Activated CD4-positive, alpha-beta memory T cell treated with anti-CD3 and anti-CD28 coated beads for 36 hours (primary cell): ENCODE results near the gene SLK. TPM values are rescaled to one million over a fixed set of nuclear protein-coding genes. Genes with fewer than 3 reads are reported as not detected.

Source experiments
- CTCF ChIA-PET: fragments of 350-600 bp; sonication (Branson Sonifier 250); formaldehyde crosslinking; loops from one replicate; lab custom pipeline; 2021; ENCODE audit warnings: antibody characterized with exemption, inconsistent platforms; lab: Charles Lee
- POLR2A ChIA-PET: fragments of 350-600 bp; sonication (Branson Sonifier 250); formaldehyde crosslinking; loops from one replicate; lab custom pipeline; 2021; ENCODE audit warnings: antibody characterized with exemption; lab: Charles Lee
- DNase-seq: peaks from one replicate; pipeline ENCODE4 v3.0.0-alpha.2; 2020
- H3K27ac Mint-ChIP-seq: one replicate; pipeline ENCODE4 v1.8.0; 2021; ENCODE audit warnings: mixed read lengths
- H3K27me3 Mint-ChIP-seq: one replicate; pipeline ENCODE4 v1.8.0; 2021; ENCODE audit warnings: mixed read lengths
- H3K36me3 Mint-ChIP-seq: one replicate; pipeline ENCODE4 v1.8.0; 2021; ENCODE audit warnings: mixed read lengths
- H3K4me1 Mint-ChIP-seq: one replicate; pipeline ENCODE4 v1.8.0; 2021; ENCODE audit warnings: low read depth, mixed read lengths
- H3K4me3 Mint-ChIP-seq: one replicate; pipeline ENCODE4 v1.8.0; 2021; ENCODE audit warnings: mild to moderate bottlenecking, mixed read lengths
- H3K9me3 Mint-ChIP-seq: one replicate; pipeline ENCODE4 v1.8.0; 2021; ENCODE audit warnings: mixed read lengths
- intact Hi-C: fragments of 100-400 bp; cut with micrococcal nuclease; formaldehyde crosslinking; loops from one replicate; pipeline ENCODE4 v1.15.1; 2023
- total RNA-seq, 2 experiments: library from RNA; stranded (reverse); gene quantifications; one replicate each; pipeline ENCODE4 v1.2.3, GENCODE V29; 2021

The SLK gene
- total RNA-seq, 2 experiments from 2014 or later = 26.1 to 27.7 TPM

- peaks cover 10% of the 10 kb centered on the region for H3K36me3 Mint-ChIP-seq
- no peak overlapping the region for H3K27ac Mint-ChIP-seq
- H3K4me3 Mint-ChIP-seq = peak overlapping the region; percentile 94
- peaks cover 3% of the 10 kb centered on the region for H3K9me3 Mint-ChIP-seq
- no peaks in the 10 kb centered on the region for H3K27me3 Mint-ChIP-seq
- no peak for DNase-seq
- H3K4me1 Mint-ChIP-seq = peaks cover 55% of the 10 kb centered on the region
- ChIA-PET CTCF (interaction anchor here (0.8 to 1.6 kb wide), 6 partner anchors 24 to 111 kb away, joined by 3 to 6 read pairs (median 4); no protein-coding TSS in a partner anchor), POLR2A (interaction anchor here (1.2 kb wide), 2 partner anchors 14 to 153 kb away, joined by 3 to 5 read pairs; no protein-coding TSS in a partner anchor)
- intact Hi-C loops = loop anchor here (1.0 kb wide), 1 partner anchor 9 kb away; no protein-coding TSS in a partner anchor
These were observed 3.1 kb downstream of the SLK start for GRCh38 chr10:103969857-103970627.

- POLR2A ChIA-PET = no interaction called here
- H3K9me3 Mint-ChIP-seq = peaks cover 3% of the 10 kb centered on the region
- intact Hi-C loops = no loop called here
- H3K36me3 Mint-ChIP-seq = peaks cover 7% of the 10 kb centered on the region
- no peak overlapping the region for H3K4me3 Mint-ChIP-seq
- H3K27me3 Mint-ChIP-seq = no peaks in the 10 kb centered on the region
- CTCF ChIA-PET = no interaction called here
- H3K27ac Mint-ChIP-seq = no peak overlapping the region
- H3K4me1 Mint-ChIP-seq = peaks cover 48% of the 10 kb centered on the region
- no peak for DNase-seq
These were observed 8.2 kb downstream of the SLK start for GRCh38 chr10:103975169-103975568.

- H3K4me3 Mint-ChIP-seq = no peak overlapping the region
- peaks cover 51% of the 10 kb centered on the region for H3K4me1 Mint-ChIP-seq
- ChIA-PET CTCF (interaction anchor here (0.9 kb wide), 1 partner anchor 17 kb away, joined by 3 read pairs; no protein-coding TSS in a partner anchor), POLR2A (no interaction called here)
- DNase-seq = no peak
- H3K27ac Mint-ChIP-seq = no peak overlapping the region
- intact Hi-C loops = no loop called here
- peaks cover 3% of the 10 kb centered on the region for H3K9me3 Mint-ChIP-seq
- H3K36me3 Mint-ChIP-seq = peaks cover 10% of the 10 kb centered on the region
- no peaks in the 10 kb centered on the region for H3K27me3 Mint-ChIP-seq
These were observed 10.3 kb downstream of the SLK start for GRCh38 chr10:103977204-103977603.

- Mint-ChIP-seq H3K4me1 (peaks cover 58% of the 10 kb centered on the region), H3K27me3 (no peaks in the 10 kb centered on the region), H3K4me3 (no peak overlapping the region), H3K27ac (no peak overlapping the region), H3K36me3 (peaks cover 9% of the 10 kb centered on the region), H3K9me3 (peaks cover 3% of the 10 kb centered on the region)
- no peak for DNase-seq
- intact Hi-C loops = loop anchor here (1.0 kb wide), 1 partner anchor 9 kb away; no protein-coding TSS in a partner anchor
- ChIA-PET CTCF (interaction anchor here (0.7 kb wide), 1 partner anchor 27 kb away, joined by 3 read pairs; no protein-coding TSS in a partner anchor), POLR2A (no interaction called here)
These were observed 12.6 kb downstream of the SLK start for GRCh38 chr10:103979530-103979929.

GRCh38 chr10:103980288-103980906, 13.5 kb downstream of the SLK start:
- ChIA-PET CTCF (no interaction called here), POLR2A (interaction anchor here (1.2 kb wide), 1 partner anchor 12 kb away, joined by 3 read pairs; no protein-coding TSS in a partner anchor)
- intact Hi-C loops = loop anchor here (5.0 kb wide), 3 partner anchors 87 to 142 kb away; partner anchors contain the start of gene SFR1
- Mint-ChIP-seq H3K4me1 (peaks cover 59% of the 10 kb centered on the region), H3K27ac (no peak overlapping the region), H3K36me3 (peaks cover 3% of the 10 kb centered on the region), H3K4me3 (no peak overlapping the region), H3K9me3 (no peaks in the 10 kb centered on the region), H3K27me3 (no peaks in the 10 kb centered on the region)
- no peak for DNase-seq

- no peak for DNase-seq
- intact Hi-C loops = loop anchor here (1.0 to 5.0 kb wide), 4 partner anchors 15 to 140 kb away; partner anchors contain the start of genes SFR1 and SLK
- H3K36me3 Mint-ChIP-seq = peaks cover 3% of the 10 kb centered on the region
- no peak overlapping the region for H3K4me3 Mint-ChIP-seq
- peak overlapping the region; percentile 53 for H3K27ac Mint-ChIP-seq
- H3K27me3 Mint-ChIP-seq = no peaks in the 10 kb centered on the region
- H3K4me1 Mint-ChIP-seq = peaks cover 71% of the 10 kb centered on the region
- CTCF ChIA-PET = interaction anchor here (0.6 to 2.1 kb wide), 6 partner anchors 35 to 138 kb away, joined by 3 to 8 read pairs (median 5); no protein-coding TSS in a partner anchor
- H3K9me3 Mint-ChIP-seq = no peaks in the 10 kb centered on the region
- POLR2A ChIA-PET = interaction anchor here (0.6 to 1.4 kb wide), 4 partner anchors 15 to 369 kb away, joined by 3 to 9 read pairs (median 4); partner anchors contain the start of genes SFR1 and SLK
These were observed 15.7 kb downstream of the SLK start for GRCh38 chr10:103982639-103983038.

- no peaks in the 10 kb centered on the region for H3K9me3 Mint-ChIP-seq
- POLR2A ChIA-PET = interaction anchor here (0.9 to 1.4 kb wide), 4 partner anchors 14 to 142 kb away, joined by 4 to 9 read pairs (median 4); partner anchors contain the start of genes SFR1 and SLK
- no peaks in the 10 kb centered on the region for H3K27me3 Mint-ChIP-seq
- peak overlapping the region; percentile 80 for H3K27ac Mint-ChIP-seq
- DNase-seq = peak; percentile 13
- intact Hi-C loops = loop anchor here (1.0 to 5.0 kb wide), 4 partner anchors 16 to 139 kb away; partner anchors contain the start of genes SFR1 and SLK
- peaks cover 74% of the 10 kb centered on the region for H3K4me1 Mint-ChIP-seq
- H3K4me3 Mint-ChIP-seq = peak overlapping the region; percentile 56
- CTCF ChIA-PET = interaction anchor here (0.5 to 2.1 kb wide), 9 partner anchors 23 to 276 kb away, joined by 3 to 8 read pairs (median 4); no protein-coding TSS in a partner anchor
- peaks cover 3% of the 10 kb centered on the region for H3K36me3 Mint-ChIP-seq
These were observed 16.5 kb downstream of the SLK start for GRCh38 chr10:103983367-103983911.

GRCh38 chr10:103985726-103986125, 18.8 kb downstream of the SLK start:
- no peak for DNase-seq
- H3K27me3 Mint-ChIP-seq = no peaks in the 10 kb centered on the region
- peaks cover 5% of the 10 kb centered on the region for H3K36me3 Mint-ChIP-seq
- H3K4me1 Mint-ChIP-seq = peaks cover 75% of the 10 kb centered on the region
- no peak overlapping the region for H3K4me3 Mint-ChIP-seq
- H3K27ac Mint-ChIP-seq = no peak overlapping the region
- no peaks in the 10 kb centered on the region for H3K9me3 Mint-ChIP-seq
- ChIA-PET POLR2A (no interaction called here), CTCF (interaction anchor here (0.7 to 1.5 kb wide), 3 partner anchors 95 to 101 kb away, joined by 3 to 5 read pairs (median 3); no protein-coding TSS in a partner anchor)
- intact Hi-C loops = no loop called here

GRCh38 chr10:103986360-103986759, 19.4 kb downstream of the SLK start:
- Mint-ChIP-seq H3K36me3 (peaks cover 3% of the 10 kb centered on the region), H3K4me1 (peaks cover 70% of the 10 kb centered on the region), H3K27ac (no peak overlapping the region), H3K27me3 (no peaks in the 10 kb centered on the region), H3K9me3 (no peaks in the 10 kb centered on the region), H3K4me3 (no peak overlapping the region)
- POLR2A ChIA-PET = no interaction called here
- DNase-seq = peak; percentile 58
- intact Hi-C loops = no loop called here
- CTCF ChIA-PET = interaction anchor here (0.7 to 1.5 kb wide), 3 partner anchors 96 to 102 kb away, joined by 3 to 5 read pairs (median 3); no protein-coding TSS in a partner anchor

GRCh38 chr10:103990121-103990520, 23.2 kb downstream of the SLK start:
- Mint-ChIP-seq H3K36me3 (peaks cover 8% of the 10 kb centered on the region), H3K27me3 (no peaks in the 10 kb centered on the region), H3K4me3 (no peak overlapping the region), H3K4me1 (peaks cover 40% of the 10 kb centered on the region), H3K9me3 (no peaks in the 10 kb centered on the region), H3K27ac (no peak overlapping the region)
- ChIA-PET POLR2A (no interaction called here), CTCF (no interaction called here)
- intact Hi-C loops = no loop called here
- DNase-seq = no peak

- CTCF ChIA-PET = no interaction called here
- Mint-ChIP-seq H3K9me3 (no peaks in the 10 kb centered on the region), H3K36me3 (peaks cover 9% of the 10 kb centered on the region), H3K27ac (no peak overlapping the region), H3K27me3 (no peaks in the 10 kb centered on the region), H3K4me3 (no peak overlapping the region), H3K4me1 (peaks cover 38% of the 10 kb centered on the region)
- intact Hi-C loops = no loop called here
- POLR2A ChIA-PET = no interaction called here
- DNase-seq = no peak
These were observed 23.6 kb downstream of the SLK start for GRCh38 chr10:103990531-103990930.
